H1 (cell line): Measurements from ENCODE around the gene COL4A2. TPM values are rescaled to one million over a fixed set of nuclear protein-coding genes. Genes with fewer than 3 reads are reported as not detected.
A peak's percentile ranks its signal among the peaks of the same experiment; 100 is the strongest.

Experiments
- CTCF ChIA-PET: fragments of 300-600 bp; sonication (Branson Sonifier 250); formaldehyde crosslinking; loops from one replicate; lab custom pipeline; 2021; ENCODE audit not compliant: partially characterized antibody; lab: Charles Lee
- POLR2A ChIA-PET: fragments of 300-600 bp; sonication (Branson Sonifier 250); formaldehyde crosslinking; loops from one replicate; lab custom pipeline; 2021; ENCODE audit warnings: inconsistent platforms; ENCODE audit not compliant: partially characterized antibody; lab: Charles Lee
- DNase-seq, 2 experiments: peaks; one replicate each; pipeline versions ENCODE4 v3.0.0 to v3.0.0-alpha.2; 2010 to 2022; ENCODE audit warnings: low spot score in 2 of 2, low read depth in 1 of 2, mixed read lengths in 1 of 2
- FAIRE-seq: peaks from 2 replicates; lab custom pipeline; 2011; peaks lifted over from hg19 to GRCh38; lab: Jason Lieb, UNC
- H2AFZ ChIP-seq: 2 replicates; pipeline ENCODE4 v1.8.1; 2012; ENCODE audit warnings: low read length, inconsistent platforms
- H2AK5ac ChIP-seq: 2 replicates; pipeline ENCODE4 v1.6.1; 2013; ENCODE audit warnings: low read depth, low read length
- H2BK120ac ChIP-seq: replicated peaks from 2 replicates; pipeline ENCODE3; 2013; ENCODE audit warnings: low read depth, low read length, inconsistent platforms
- H2BK12ac ChIP-seq: 2 replicates; pipeline ENCODE4 v1.6.1; 2013; ENCODE audit warnings: low read depth, low read length
- H2BK15ac ChIP-seq: 2 replicates; pipeline ENCODE4 v1.6.1; 2013; ENCODE audit warnings: low read length
- H2BK20ac ChIP-seq: 2 replicates; pipeline ENCODE4 v1.6.1; 2013; ENCODE audit warnings: low read length
- H2BK5ac ChIP-seq: 2 replicates; pipeline ENCODE4 v1.6.1; 2013; ENCODE audit warnings: low read depth, low read length
- H3K14ac ChIP-seq: 2 replicates; pipeline ENCODE4 v1.6.1; 2013; ENCODE audit warnings: inconsistent platforms; ENCODE audit not compliant: insufficient read length
- H3K18ac ChIP-seq: 2 replicates; pipeline ENCODE4 v1.6.1; 2013; ENCODE audit warnings: low read length; ENCODE audit errors: extremely low read depth
- H3K23ac ChIP-seq: 2 replicates; pipeline ENCODE4 v1.6.1; 2013; ENCODE audit warnings: inconsistent platforms; ENCODE audit not compliant: insufficient read length
- H3K23me2 ChIP-seq: 2 replicates; pipeline ENCODE4 v1.6.1; 2013; ENCODE audit warnings: low read depth, low read length
- H3K27ac ChIP-seq: 2 replicates; pipeline ENCODE4 v1.6.1; 2011; ENCODE audit warnings: low read depth, low read length, inconsistent platforms
- H3K27me3 ChIP-seq, 4 experiments: replicated peaks in 1 of 4; 1 replicate in 1 of 4; 2 replicates in 3 of 4; pipeline versions ENCODE4 v1.6.1 to v1.8.1; 2011 to 2013; ENCODE audit warnings: low read length in 3 of 4, mild to moderate bottlenecking in 3 of 4, inconsistent platforms in 2 of 4, mixed read lengths in 2 of 4, moderate library complexity in 1 of 4; ENCODE audit not compliant: control insufficient read depth in 3 of 4, insufficient read depth in 3 of 4; ENCODE audit errors: extremely low read depth in 1 of 4
- H3K36me3 ChIP-seq, 4 experiments: 2 replicates each; pipeline versions ENCODE4 v1.6.1 to v1.8.1; 2011 to 2013; ENCODE audit warnings: mild to moderate bottlenecking in 4 of 4, low read length in 3 of 4, moderate library complexity in 2 of 4, control low read depth in 1 of 4, inconsistent platforms in 1 of 4; ENCODE audit not compliant: insufficient read depth in 4 of 4, control insufficient read depth in 2 of 4
- H3K4ac ChIP-seq: replicated peaks from 2 replicates; pipeline ENCODE3; 2013; ENCODE audit warnings: low read length, low read depth, mixed read lengths, inconsistent platforms; ENCODE audit not compliant: insufficient read length
- H3K4me1 ChIP-seq, 4 experiments: replicated peaks in 1 of 4; 1 replicate in 1 of 4; 2 replicates in 3 of 4; pipeline versions ENCODE4 v1.6.1 to v1.8.1; 2011 to 2013; ENCODE audit warnings: low read length in 3 of 4, inconsistent platforms in 2 of 4, mixed read lengths in 1 of 4; ENCODE audit not compliant: insufficient read depth in 4 of 4, control insufficient read depth in 3 of 4
- H3K4me2 ChIP-seq, 2 experiments: 2 replicates each; pipeline versions ENCODE4 v1.6.1 to v1.8.1; 2011 to 2013; ENCODE audit warnings: low read depth in 2 of 2, low read length in 2 of 2, control low read depth in 1 of 2, inconsistent platforms in 1 of 2, mild to moderate bottlenecking in 1 of 2; ENCODE audit not compliant: insufficient read depth in 1 of 2
- H3K4me3 ChIP-seq, 4 experiments: fragments of 200-600, 300-600 bp in 1 of 4; sonication (generic), shearing (Covaris generic), sonication (Bioruptor Twin) in 1 of 4; 2 replicates each; pipeline versions ENCODE4 v1.5.1 to v1.8.1; 2011 to 2016; ENCODE audit warnings: low read length in 4 of 4, low read depth in 3 of 4, control low read depth in 2 of 4, inconsistent platforms in 2 of 4, mild to moderate bottlenecking in 2 of 4, mixed read lengths in 1 of 4, moderate library complexity in 1 of 4; ENCODE audit not compliant: insufficient read depth in 2 of 4; ENCODE audit errors: extremely low read depth in 1 of 4
- H3K56ac ChIP-seq: replicated peaks from 2 replicates; pipeline ENCODE3; 2013; ENCODE audit warnings: low read depth, mild to moderate bottlenecking, mixed read lengths, low read length, inconsistent platforms; ENCODE audit not compliant: insufficient read length
- H3K79me1 ChIP-seq: 2 replicates; pipeline ENCODE4 v1.6.1; 2013; ENCODE audit warnings: low read depth, low read length, control low read depth
- H3K79me2 ChIP-seq, 2 experiments: 2 replicates each; pipeline versions ENCODE4 v1.6.1 to v1.8.1; 2012 to 2013; ENCODE audit warnings: low read length in 2 of 2, mild to moderate bottlenecking in 2 of 2, inconsistent platforms in 1 of 2; ENCODE audit not compliant: insufficient read depth in 2 of 2, control insufficient read depth in 1 of 2
- H3K9ac ChIP-seq, 4 experiments: replicated peaks in 1 of 4; 1 replicate in 1 of 4; 2 replicates in 3 of 4; pipeline versions ENCODE4 v1.6.1 to v1.8.1; 2011 to 2013; ENCODE audit warnings: low read depth in 3 of 4, low read length in 3 of 4, control low read depth in 2 of 4, mild to moderate bottlenecking in 2 of 4, moderate library complexity in 2 of 4, inconsistent platforms in 1 of 4; ENCODE audit errors: extremely low read depth in 1 of 4
- H3K9me3 ChIP-seq, 2 experiments: 2 replicates each; pipeline versions ENCODE4 v1.6.1 to v1.8.1; 2012 to 2013; ENCODE audit warnings: mild to moderate bottlenecking in 2 of 2, moderate library complexity in 2 of 2, control low read depth in 1 of 2, inconsistent platforms in 1 of 2, low read depth in 1 of 2, low read length in 1 of 2, mixed read lengths in 1 of 2; ENCODE audit not compliant: insufficient read depth in 2 of 2
- H4K20me1 ChIP-seq, 2 experiments: replicated peaks in 1 of 2; 2 replicates each; pipeline versions ENCODE3 to v1.8.1; 2011 to 2013; ENCODE audit warnings: inconsistent platforms in 2 of 2, low read length in 2 of 2, mild to moderate bottlenecking in 1 of 2; ENCODE audit not compliant: insufficient read depth in 2 of 2, control insufficient read depth in 1 of 2
- H4K5ac ChIP-seq: 2 replicates; pipeline ENCODE4 v1.6.1; 2013; ENCODE audit warnings: low read length, low read depth, mixed read lengths, inconsistent platforms; ENCODE audit not compliant: insufficient read length
- H4K8ac ChIP-seq: 2 replicates; pipeline ENCODE4 v1.8.0; 2013; ENCODE audit warnings: mild to moderate bottlenecking, moderate library complexity, low read length, inconsistent platforms; ENCODE audit not compliant: insufficient read depth; ENCODE audit errors: extremely low read depth
- H4K91ac ChIP-seq: replicated peaks from 2 replicates; pipeline ENCODE3; 2013; ENCODE audit warnings: low read length, mixed read lengths, inconsistent platforms; ENCODE audit not compliant: insufficient read length
- POLR2A ChIP-seq, 2 experiments: IDR thresholded peaks; 1 replicate in 1 of 2; 2 replicates in 1 of 2; pipeline ENCODE4 v1.6.1; 2011; ENCODE audit warnings: low read depth in 2 of 2, low read length in 2 of 2, mild to moderate bottlenecking in 2 of 2; ENCODE audit errors: control extremely low read depth in 1 of 2
- RAD21 ChIP-seq, 2 experiments: IDR thresholded peaks in 1 of 2; conservative IDR thresholded peaks in 1 of 2; 2 replicates each; pipeline ENCODE4 v1.6.1; 2011; ENCODE audit warnings: low read depth in 2 of 2, low read length in 2 of 2, improper control_type of control experiment in 1 of 2, inconsistent platforms in 1 of 2, mild to moderate bottlenecking in 1 of 2, moderate library complexity in 1 of 2
- SAP30 ChIP-seq: fragments of 300-600 bp; sonication (generic); IDR thresholded peaks from 2 replicates; pipeline ENCODE4 v1.7.1; 2012; ENCODE audit warnings: low read length, moderate library complexity, mild to moderate bottlenecking, inconsistent platforms; ENCODE audit not compliant: insufficient read depth, insufficient replicate concordance
- WGBS, 2 experiments: shearing (Covaris generic) in 1 of 2; methylation state at CpG; one replicate each; pipeline versions ENCODE4 v1.1.6 to v1.1.7; 2013 to 2015; ENCODE audit warnings: low lambda C conversion rate in 2 of 2, mixed read lengths in 2 of 2, inconsistent platforms in 1 of 2, low coverage in 1 of 2, missing lambda C conversion rate in 1 of 2; ENCODE audit not compliant: insufficient replicate concordance in 2 of 2, insufficient coverage in 1 of 2, insufficient read length in 1 of 2; ENCODE audit errors: extremely low coverage in 1 of 2, missing lambda C conversion rate in 1 of 2; 5-methylcytosine and 5-hydroxymethylcytosine counted together
- polyA plus RNA-seq, 7 experiments: library from polyadenylated mRNA; depleted of rRNA in 3 of 7; stranded (reverse) in 5 of 7; unstranded in 2 of 7; fragments of >200 nt in 5 of 7; fragments of 200-250 nt in 2 of 7; gene quantifications; 1 replicate in 5 of 7; 2 replicates in 1 of 7; 4 replicates in 1 of 7; pipeline versions ENCODE4 v1.2.1 to v1.2.3, GENCODE V29; 2011 to 2013; ENCODE audit warnings: missing spikeins in 2 of 7, mixed read lengths in 2 of 7
- total RNA-seq: library from RNA; stranded (reverse); fragmentation: NEBNext Ultra II Directional; extraction: Animal tissue kit (Norgen Biotek cat#: 25700); gene quantifications from 2 replicates; pipeline ENCODE4 v1.2.1, GENCODE V29; 2021

COL4A2 gene
- total and polyA plus RNA-seq, 2 of the 8 experiments (the other 6 are each of a cell fraction or from before 2014, with no cell fraction given): 80.4 to 87.3 TPM

DNA sequence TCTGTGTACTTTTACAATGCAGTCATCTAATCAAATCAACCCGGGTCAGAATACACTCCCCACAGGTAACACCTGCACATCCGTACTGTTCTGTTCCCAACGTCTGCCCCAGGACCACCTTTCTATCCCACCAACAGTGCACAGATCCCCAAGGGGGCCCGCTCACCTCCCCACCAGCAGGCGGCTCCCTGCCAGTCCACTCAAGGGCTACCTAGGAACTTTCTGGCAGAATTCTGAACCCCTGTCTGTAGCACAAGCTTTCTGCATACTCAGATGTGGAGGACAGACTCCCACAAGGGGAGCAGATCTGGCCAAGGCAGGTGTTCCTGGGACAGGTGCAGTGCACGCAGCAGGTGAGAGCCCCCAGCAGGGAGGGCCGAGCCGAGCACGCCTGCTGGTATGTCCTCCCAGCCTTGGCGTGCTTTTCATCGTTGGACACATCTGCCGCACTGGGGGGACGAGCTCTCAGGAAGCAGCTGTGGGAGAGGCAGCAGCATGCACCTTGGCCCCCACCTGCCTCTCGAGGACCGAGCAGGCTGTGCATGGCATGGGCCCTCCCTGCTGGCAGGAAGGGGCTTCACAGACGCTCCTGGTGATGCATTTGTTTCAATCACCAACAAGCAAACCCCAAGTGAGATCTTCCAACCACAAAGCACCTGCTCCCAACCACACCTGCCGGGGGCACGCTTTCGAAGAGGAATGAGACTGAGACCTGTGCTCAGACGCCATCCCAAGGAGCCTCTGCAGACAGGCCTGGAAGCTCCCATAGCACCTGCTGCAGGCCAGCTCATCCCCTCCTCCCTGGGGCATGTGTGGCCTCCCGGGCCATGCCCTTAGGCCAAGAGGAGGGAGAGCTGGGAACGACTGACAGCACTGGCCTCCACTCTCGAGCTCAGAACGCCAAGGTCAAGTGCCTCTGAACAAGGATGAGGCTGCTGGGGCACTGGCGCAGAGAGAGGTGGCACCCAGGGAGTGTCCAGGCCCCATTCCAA lies 218.5 kb downstream of the COL4A2 start:
- H4K8ac ChIP-seq: peak overlapping the region; percentile 35; the same call in 1 of the 2 replicates
- H3K23ac ChIP-seq: no peak overlapping the region
- no peak overlapping the region; the same call in 1 of the 2 replicates for H3K18ac ChIP-seq
- 75% methylated on average over 25 of the region's 25 CpGs; no CpG with 5 or more reads in 1 of the 2 experiments for WGBS, 2 experiments
- no peak overlapping the region for H3K56ac ChIP-seq
- H3K4me1 ChIP-seq: peaks cover 2 to 18% (median 6%) of the 10 kb centered on the region in 4 experiments; a peak in 5 of 7 replicates
- H4K5ac ChIP-seq: no peak overlapping the region
- no peak overlapping the region for H2BK20ac ChIP-seq
- H3K27me3 ChIP-seq: no peaks in the 10 kb centered on the region
- no peak overlapping the region for H3K4ac ChIP-seq
- H3K79me2 ChIP-seq: peaks cover 0 to 8% of the 10 kb centered on the region in 2 experiments; a peak in 1 of 4 replicates
- peaks cover 1 to 2% of the 10 kb centered on the region in 2 experiments for H4K20me1 ChIP-seq
- DNase-seq: no peak
- H3K9ac ChIP-seq: no peak overlapping the region
- no peak overlapping the region for H2BK12ac ChIP-seq
- H3K23me2 ChIP-seq: no peaks in the 10 kb centered on the region; the same call in 1 of the 2 replicates
- peak overlapping the region; percentile 52 for H2BK5ac ChIP-seq
- no peak overlapping the region for H2BK15ac ChIP-seq
- peaks cover 6% of the 10 kb centered on the region; the same call in 1 of the 2 replicates for H3K79me1 ChIP-seq
- no peak overlapping the region for H3K4me2 ChIP-seq
- H3K9me3 ChIP-seq: peaks cover 0 to 3% of the 10 kb centered on the region in 2 experiments; a peak in 1 of 4 replicates
- H4K91ac ChIP-seq: peak overlapping the region; percentile 17
- no peak overlapping the region for H3K14ac ChIP-seq
- H3K27ac ChIP-seq: no peak overlapping the region
- ChIA-PET POLR2A (interaction anchor here (0.8 to 1.2 kb wide), 2 partner anchors 36 to 40 kb away, joined by 3 read pairs; partner anchors contain the start of gene RAB20), CTCF (interaction anchor here (0.8 to 2.1 kb wide), 13 partner anchors 12 to 95 kb away, joined by 3 to 10 read pairs (median 5); no protein-coding TSS in a partner anchor)
- no peak overlapping the region for H2AK5ac ChIP-seq
- no peak overlapping the region for H2BK120ac ChIP-seq
- no peaks in the 10 kb centered on the region for H3K36me3 ChIP-seq
- H3K4me3 ChIP-seq: no peak overlapping the region
- no peak for FAIRE-seq
- TF ChIP-seq SAP30 (no peak), RAD21 (IDR thresholded peaks at IDR 0.05 in 1 of 2, conservative IDR thresholded peaks at IDR 0.05 in 1 of 2; ENCODE audit: low read depth in 2 of 2, low read length in 2 of 2) (peak in 1 of 2 experiments; percentile 16; a peak in 1 of 4 replicates), POLR2A (IDR thresholded peaks at IDR 0.05; ENCODE audit: control extremely low read depth in 1 of 2, low read depth in 2 of 2, low read length in 2 of 2) (no peak)
- no peak overlapping the region for H2AFZ ChIP-seq
